ENCODE results near the gene CDK14.

CDK14 gene

DNA sequence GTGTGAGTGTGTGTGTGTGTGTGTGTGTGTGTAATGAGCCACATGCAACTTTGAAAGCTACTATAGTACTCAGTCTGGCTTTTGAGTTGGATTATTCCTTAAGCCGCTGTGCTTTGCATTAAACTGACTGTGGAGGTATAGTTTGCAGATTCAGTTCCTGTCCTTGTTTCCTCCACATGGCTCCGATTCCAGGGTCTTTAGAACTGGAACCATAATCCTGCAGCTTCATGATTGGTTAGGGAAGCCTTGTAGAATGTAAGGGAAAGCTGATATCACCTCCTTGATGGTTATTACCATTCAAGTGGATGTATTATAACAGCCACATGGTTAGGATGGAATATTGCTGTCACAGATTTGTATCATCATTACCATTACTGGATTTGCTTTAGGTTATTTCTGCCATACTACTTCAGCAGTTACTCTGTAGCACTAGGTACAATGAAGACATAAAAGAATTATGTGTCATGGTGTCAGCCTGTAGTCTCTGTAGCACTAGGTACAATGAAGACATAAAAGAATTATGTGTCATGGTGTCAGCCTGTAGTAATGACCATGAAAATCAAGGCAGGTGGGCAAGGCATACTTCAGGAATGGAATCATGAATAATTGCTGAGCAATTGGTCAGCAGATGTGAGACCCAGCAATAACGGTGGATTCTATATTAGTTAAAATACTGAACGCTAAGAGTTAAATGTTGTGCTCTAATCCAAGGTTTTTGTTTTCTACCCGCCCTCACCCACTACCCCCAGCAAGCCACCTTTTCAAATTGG is 393.1 kb downstream of the CDK14 start:
- no peak for DNase-seq
- TF ChIP-seq, protein P1, sequence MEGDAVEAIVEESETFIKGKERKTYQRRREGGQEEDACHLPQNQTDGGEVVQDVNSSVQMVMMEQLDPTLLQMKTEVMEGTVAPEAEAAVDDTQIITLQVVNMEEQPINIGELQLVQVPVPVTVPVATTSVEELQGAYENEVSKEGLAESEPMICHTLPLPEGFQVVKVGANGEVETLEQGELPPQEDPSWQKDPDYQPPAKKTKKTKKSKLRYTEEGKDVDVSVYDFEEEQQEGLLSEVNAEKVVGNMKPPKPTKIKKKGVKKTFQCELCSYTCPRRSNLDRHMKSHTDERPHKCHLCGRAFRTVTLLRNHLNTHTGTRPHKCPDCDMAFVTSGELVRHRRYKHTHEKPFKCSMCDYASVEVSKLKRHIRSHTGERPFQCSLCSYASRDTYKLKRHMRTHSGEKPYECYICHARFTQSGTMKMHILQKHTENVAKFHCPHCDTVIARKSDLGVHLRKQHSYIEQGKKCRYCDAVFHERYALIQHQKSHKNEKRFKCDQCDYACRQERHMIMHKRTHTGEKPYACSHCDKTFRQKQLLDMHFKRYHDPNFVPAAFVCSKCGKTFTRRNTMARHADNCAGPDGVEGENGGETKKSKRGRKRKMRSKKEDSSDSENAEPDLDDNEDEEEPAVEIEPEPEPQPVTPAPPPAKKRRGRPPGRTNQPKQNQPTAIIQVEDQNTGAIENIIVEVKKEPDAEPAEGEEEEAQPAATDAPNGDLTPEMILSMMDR (IDR thresholded peaks at IDR 0.05; ENCODE audit: low read depth, low read length): no peak
- Histone ChIP-seq H3K4me3 (ENCODE audit: low read depth, low read length) (no peak overlapping the region), H3K27me3 (ENCODE audit: insufficient read depth, low read depth, severe bottlenecking) (no peaks in the 10 kb centered on the region), H3K27ac (no peak overlapping the region), H3K9me3 (ENCODE audit: severe bottlenecking) (no peaks in the 10 kb centered on the region), H3K36me3 (no peaks in the 10 kb centered on the region)

DNA sequence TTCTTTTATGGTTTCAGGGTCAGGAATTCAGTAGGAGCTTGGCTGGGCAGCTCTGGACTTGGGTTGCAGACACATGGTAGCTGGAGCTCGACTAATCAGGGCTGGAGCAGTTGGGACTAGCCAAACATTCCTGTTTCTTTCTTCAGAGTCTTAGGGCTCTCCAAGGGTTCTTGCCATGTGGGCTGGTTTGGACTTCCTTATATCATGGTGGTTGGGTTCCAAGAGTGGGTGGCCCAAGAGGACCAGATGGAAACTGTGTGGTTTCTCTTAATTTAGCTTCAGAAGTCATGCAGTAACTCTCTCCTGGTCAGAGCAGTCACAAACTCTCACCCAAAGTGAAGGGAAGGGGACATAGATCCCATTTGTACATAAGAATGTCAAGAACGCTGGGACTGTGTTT is 398.0 kb downstream of the CDK14 start:
- DNase-seq: no peak
- H3K27me3 ChIP-seq (ENCODE audit: insufficient read depth, low read depth, severe bottlenecking): no peaks in the 10 kb centered on the region
- H3K36me3 ChIP-seq: no peaks in the 10 kb centered on the region
- TF ChIP-seq, protein P1 (IDR thresholded peaks at IDR 0.05; ENCODE audit: low read depth, low read length): no peak
- H3K9me3 ChIP-seq (ENCODE audit: severe bottlenecking): no peaks in the 10 kb centered on the region
- no peak overlapping the region for H3K4me3 ChIP-seq (ENCODE audit: low read depth, low read length)
- no peak overlapping the region for H3K27ac ChIP-seq

DNA sequence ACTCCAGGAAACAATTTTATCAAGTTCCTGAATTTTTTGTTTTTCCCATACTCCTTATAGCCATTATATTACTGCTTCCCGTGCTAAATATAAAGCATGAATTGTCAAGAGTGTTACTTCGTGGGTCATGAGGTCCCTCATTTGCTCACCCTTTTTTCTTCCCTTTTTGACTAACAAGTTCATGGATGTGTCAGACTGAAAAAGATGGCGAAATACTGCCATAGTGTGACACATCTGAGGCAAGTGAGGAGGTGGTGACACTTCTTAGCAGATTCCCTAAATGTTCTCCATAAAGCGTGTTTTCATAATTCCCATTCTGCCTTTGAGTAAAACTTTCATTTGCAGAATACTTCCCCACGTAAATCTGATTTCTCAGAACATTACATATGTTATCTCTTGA is 398.5 kb downstream of the CDK14 start:
- Histone ChIP-seq H3K27me3 (ENCODE audit: insufficient read depth, low read depth, severe bottlenecking) (no peaks in the 10 kb centered on the region), H3K4me3 (ENCODE audit: low read depth, low read length) (no peak overlapping the region), H3K9me3 (ENCODE audit: severe bottlenecking) (no peaks in the 10 kb centered on the region), H3K27ac (no peak overlapping the region), H3K36me3 (no peaks in the 10 kb centered on the region)
- TF ChIP-seq, protein P1 (IDR thresholded peaks at IDR 0.05; ENCODE audit: low read depth, low read length): no peak
- no peak for DNase-seq

DNA sequence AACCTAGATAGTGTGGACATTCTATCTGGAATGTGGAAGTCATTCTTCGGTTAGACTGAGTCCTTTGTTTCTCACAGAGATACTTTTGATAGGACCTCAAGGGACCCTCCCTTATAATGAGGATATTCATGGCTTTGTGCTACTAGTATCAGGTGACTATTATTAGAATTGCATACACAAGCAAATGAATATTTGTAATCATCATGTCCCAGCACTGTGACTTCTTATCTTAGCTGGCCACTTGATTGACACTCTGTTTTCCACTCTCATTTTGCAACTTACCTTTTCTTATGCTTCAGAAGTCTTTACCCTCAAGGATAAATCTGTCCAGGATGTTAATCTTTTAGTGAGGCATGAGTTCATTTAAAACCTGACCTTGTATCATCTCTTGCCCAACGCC is 399.9 kb downstream of the CDK14 start:
- H3K36me3 ChIP-seq: no peaks in the 10 kb centered on the region
- H3K27me3 ChIP-seq (ENCODE audit: insufficient read depth, low read depth, severe bottlenecking): no peaks in the 10 kb centered on the region
- no peak overlapping the region for H3K4me3 ChIP-seq (ENCODE audit: low read depth, low read length)
- no peak overlapping the region for H3K27ac ChIP-seq
- TF ChIP-seq, protein P1 (IDR thresholded peaks at IDR 0.05; ENCODE audit: low read depth, low read length): no peak
- DNase-seq: no peak
- H3K9me3 ChIP-seq (ENCODE audit: severe bottlenecking): no peaks in the 10 kb centered on the region

DNA sequence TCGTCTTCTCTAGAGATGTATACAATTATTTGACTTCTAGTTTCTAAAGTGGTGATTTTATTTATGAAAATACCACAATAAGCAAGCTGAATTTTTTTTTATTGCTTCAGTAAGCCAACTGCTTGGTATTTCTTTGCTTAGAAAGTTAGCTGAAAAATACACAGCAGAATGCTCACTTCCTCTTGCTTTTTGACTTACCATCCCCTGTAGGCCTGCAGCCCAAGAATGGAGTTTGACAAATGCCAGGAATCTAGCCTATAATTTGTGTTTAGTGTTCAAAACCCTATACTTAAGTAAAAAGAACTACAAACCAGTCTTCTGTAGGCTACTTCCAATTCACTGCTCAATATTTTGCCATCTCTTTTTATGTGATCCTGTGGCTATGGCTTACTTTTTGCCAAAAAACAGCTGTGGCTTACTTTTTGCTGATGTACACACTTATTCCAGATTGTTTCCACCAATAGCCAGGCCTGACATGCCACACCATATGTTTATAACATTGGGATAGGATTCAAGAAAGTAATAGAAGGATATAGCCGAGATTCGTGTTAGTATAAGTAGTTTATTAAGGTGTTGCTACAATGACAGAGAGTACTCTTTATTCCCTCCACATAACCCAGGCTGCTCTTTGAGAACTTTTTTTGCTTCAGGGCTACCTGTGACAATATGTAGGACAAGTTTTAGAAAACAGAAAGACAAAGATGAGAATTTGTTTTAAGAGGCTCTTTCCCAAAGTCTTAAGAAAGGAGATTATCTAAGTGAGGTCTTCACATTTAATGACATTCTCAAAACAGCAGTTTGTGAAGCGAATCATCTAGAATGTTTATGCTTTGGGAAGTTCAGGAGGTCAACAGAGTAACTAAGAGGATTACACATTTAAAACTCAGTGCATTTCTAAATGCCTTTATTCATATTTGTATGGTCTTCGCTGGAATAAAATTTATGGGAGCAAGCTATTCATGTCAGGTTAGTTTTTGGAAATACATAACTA is 404.2 kb downstream of the CDK14 start:
- no peak overlapping the region for H3K4me3 ChIP-seq (ENCODE audit: low read depth, low read length)
- H3K27me3 ChIP-seq (ENCODE audit: insufficient read depth, low read depth, severe bottlenecking): no peaks in the 10 kb centered on the region
- H3K9me3 ChIP-seq (ENCODE audit: severe bottlenecking): no peaks in the 10 kb centered on the region
- no peak overlapping the region for H3K27ac ChIP-seq
- H3K36me3 ChIP-seq: no peaks in the 10 kb centered on the region
- TF ChIP-seq, protein P1 (IDR thresholded peaks at IDR 0.05; ENCODE audit: low read depth, low read length): no peak
- DNase-seq: no peak
